BE2C (cell line): ENCODE measurements around the gene HLA-F.

Experiments
- DNase-seq: peaks from one replicate; pipeline ENCODE4 v3.0.0-alpha.2; 2020
- H3K27me3 ChIP-seq: fragments of 250-450 bp; sonication (Bioruptor Pico); 2 replicates; pipeline ENCODE4 v1.5.1; 2020; ENCODE audit warnings: mild to moderate bottlenecking
- H3K36me3 ChIP-seq: fragments of 250-450 bp; sonication (Bioruptor Pico); 2 replicates; pipeline ENCODE4 v1.5.1; 2020; ENCODE audit warnings: mild to moderate bottlenecking
- H3K4me1 ChIP-seq: fragments of 250-450 bp; sonication (Bioruptor Pico); 2 replicates; pipeline ENCODE4 v1.5.1; 2020
- H3K4me3 ChIP-seq: 2 replicates; pipeline ENCODE4 v1.5.1; 2011; ENCODE audit warnings: low read depth, low read length
- H3K9me3 ChIP-seq: fragments of 250-450 bp; sonication (Bioruptor Pico); 2 replicates; pipeline ENCODE4 v1.5.1; 2020
- TF ChIP-seq, protein P1 (sequence below): IDR thresholded peaks from 2 replicates; pipeline ENCODE4 v1.5.1; 2012; ENCODE audit warnings: mild to moderate bottlenecking, low read depth, low read length

Gene HLA-F

DNA sequence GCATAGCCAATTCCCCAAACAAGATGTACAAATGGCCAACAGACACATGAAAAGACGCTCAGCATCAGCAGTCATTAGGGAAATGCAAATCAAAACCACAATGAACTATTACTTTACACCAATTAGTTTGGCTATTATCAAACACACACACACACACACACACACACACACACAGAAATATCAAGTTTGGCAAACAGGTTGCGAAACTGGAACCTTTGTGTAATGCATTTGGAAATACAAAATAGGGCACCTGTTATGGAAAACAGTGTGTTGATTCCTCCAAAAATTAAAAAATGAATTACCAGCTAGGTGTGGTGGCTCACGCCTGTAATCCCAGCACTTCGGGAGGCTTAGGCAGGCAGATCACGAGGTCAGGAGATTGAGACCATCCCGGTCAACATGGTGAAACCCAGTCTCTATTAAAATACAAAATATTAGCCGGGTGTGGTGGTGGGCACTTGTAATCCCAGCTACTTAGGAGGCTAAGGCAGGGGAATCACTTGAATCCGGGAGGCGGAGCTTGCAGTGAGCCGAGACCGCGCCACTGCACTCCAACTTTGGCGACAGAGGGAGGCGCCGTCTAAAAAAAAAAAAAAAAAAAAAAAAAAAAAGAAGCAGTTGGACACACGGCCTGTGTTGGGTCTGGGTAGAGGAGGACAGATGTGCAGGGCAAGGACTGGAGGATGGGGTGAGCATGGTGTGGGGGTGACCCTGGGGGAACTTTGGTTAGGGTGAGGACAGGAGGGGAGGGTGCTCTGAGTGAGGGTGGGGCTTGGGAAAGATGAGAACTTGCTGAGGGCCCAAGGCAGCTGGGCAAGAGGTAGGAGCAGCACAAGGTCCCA is 23.8 kb downstream of the HLA-F start:
- Histone ChIP-seq H3K4me3 (no peak overlapping the region), H3K36me3 (no peaks in the 10 kb centered on the region), H3K4me1 (no peaks in the 10 kb centered on the region), H3K27me3 (peaks cover 24% of the 10 kb centered on the region), H3K9me3 (no peaks in the 10 kb centered on the region)
- TF ChIP-seq, protein P1, sequence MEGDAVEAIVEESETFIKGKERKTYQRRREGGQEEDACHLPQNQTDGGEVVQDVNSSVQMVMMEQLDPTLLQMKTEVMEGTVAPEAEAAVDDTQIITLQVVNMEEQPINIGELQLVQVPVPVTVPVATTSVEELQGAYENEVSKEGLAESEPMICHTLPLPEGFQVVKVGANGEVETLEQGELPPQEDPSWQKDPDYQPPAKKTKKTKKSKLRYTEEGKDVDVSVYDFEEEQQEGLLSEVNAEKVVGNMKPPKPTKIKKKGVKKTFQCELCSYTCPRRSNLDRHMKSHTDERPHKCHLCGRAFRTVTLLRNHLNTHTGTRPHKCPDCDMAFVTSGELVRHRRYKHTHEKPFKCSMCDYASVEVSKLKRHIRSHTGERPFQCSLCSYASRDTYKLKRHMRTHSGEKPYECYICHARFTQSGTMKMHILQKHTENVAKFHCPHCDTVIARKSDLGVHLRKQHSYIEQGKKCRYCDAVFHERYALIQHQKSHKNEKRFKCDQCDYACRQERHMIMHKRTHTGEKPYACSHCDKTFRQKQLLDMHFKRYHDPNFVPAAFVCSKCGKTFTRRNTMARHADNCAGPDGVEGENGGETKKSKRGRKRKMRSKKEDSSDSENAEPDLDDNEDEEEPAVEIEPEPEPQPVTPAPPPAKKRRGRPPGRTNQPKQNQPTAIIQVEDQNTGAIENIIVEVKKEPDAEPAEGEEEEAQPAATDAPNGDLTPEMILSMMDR = no peak
- DNase-seq = no peak

DNA sequence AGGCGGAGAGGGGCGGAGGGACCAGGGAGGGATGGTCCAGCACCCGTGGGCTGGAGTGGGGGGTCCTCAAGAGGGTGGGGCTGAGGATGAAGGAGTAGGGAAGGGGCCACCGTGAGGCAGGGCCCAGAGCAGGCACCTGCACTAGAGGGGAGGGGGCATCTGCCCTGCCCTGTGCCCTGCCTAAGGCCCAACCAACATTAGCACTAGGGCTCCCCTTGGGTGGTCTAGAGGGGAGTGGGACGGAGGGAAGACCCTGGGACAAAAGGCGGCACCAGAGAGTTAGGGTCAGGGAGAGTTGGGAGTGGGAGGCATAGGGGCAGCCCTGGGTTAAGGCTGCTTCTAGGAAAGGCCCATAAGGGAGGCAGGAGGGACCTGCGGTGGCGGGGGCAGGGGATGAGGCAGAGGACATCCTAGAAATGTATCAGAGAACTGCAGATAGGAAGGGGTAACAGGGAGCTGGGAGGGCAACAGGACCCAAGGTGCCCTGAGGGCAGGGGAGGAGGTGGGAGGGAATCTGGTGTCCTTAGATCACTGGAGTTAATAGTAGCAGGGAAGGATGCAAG is 24.5 kb downstream of the HLA-F start:
- no peak for DNase-seq
- TF ChIP-seq, protein P1 = no peak
- Histone ChIP-seq H3K36me3 (no peaks in the 10 kb centered on the region), H3K4me3 (no peak overlapping the region), H3K9me3 (no peaks in the 10 kb centered on the region), H3K27me3 (peaks cover 29% of the 10 kb centered on the region), H3K4me1 (no peaks in the 10 kb centered on the region)

DNA sequence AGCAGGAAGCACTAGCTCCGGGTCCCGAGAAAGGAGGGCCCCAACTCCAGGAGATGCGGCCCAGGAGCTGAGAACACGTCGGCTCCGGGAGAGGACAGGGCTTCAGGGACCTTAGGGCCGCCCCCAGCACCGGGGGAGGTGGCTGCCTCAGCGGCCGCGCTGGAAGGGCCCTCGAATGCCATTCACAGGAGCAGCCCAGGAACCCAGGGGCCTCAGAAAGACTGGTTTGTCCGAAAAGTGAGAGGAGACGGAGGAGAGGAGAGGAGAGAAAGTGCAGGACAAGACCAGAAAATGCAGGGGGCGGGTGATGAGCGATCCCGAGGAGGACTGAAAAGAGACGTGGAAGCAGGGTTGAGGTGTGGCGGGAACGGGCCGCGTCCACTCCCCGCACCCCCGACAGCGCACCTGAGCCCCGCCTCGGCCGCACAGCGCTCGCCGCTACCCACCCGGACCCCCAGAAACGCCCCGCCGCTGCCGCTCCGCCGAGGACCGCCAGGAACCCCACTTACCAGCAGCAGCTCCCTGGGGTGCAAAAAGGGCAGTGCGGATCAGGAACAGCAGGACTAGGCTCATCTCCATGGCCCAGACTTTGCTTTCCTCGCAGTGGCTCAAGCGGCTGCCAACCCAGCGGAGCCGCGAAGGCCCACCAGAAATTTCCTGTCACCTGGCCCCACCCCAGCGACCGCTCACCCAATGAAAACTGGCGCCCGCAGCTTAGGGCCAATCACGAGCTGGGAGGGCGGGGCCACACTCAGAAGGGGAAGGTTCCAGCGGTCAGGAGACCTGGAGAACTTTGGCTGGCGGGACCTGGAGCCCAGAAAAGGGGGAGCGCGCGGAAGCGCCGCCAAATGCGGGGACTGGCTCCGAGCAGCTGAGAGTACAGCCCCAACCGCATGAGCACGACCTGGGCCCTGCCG is 25.4 kb downstream of the HLA-F start:
- TF ChIP-seq, protein P1 = no peak
- H3K4me3 ChIP-seq = no peak overlapping the region

DNA sequence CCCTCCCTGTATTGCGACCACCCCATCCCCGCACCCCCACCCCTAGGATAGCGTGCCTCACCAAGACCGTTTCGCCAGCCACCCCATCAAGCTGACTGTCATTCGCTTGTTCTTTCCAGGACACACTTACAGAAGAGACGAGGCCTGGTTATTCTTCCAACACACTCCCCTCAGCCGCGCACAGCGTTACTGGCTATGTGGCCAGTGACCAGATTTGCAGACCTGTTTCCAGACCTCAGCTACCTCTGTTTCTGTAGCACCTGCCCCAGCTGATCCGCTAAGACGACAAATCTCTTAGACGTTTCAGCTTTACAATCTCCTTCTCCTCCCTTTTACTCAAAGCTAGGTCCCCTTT is 26.1 kb downstream of the HLA-F start:
- Histone ChIP-seq H3K4me3 (no peak overlapping the region), H3K9me3 (no peaks in the 10 kb centered on the region), H3K36me3 (no peaks in the 10 kb centered on the region), H3K4me1 (no peaks in the 10 kb centered on the region), H3K27me3 (peaks cover 29% of the 10 kb centered on the region)
- no peak for DNase-seq
- TF ChIP-seq, protein P1 = no peak

More for the DNA sequence above, 25.4 kb downstream of the HLA-F start:
- peak; percentile 62 for DNase-seq
- H3K9me3 ChIP-seq = no peaks in the 10 kb centered on the region
- H3K27me3 ChIP-seq = peaks cover 29% of the 10 kb centered on the region
- H3K4me1 ChIP-seq = no peaks in the 10 kb centered on the region
- H3K36me3 ChIP-seq = no peaks in the 10 kb centered on the region

DNA sequence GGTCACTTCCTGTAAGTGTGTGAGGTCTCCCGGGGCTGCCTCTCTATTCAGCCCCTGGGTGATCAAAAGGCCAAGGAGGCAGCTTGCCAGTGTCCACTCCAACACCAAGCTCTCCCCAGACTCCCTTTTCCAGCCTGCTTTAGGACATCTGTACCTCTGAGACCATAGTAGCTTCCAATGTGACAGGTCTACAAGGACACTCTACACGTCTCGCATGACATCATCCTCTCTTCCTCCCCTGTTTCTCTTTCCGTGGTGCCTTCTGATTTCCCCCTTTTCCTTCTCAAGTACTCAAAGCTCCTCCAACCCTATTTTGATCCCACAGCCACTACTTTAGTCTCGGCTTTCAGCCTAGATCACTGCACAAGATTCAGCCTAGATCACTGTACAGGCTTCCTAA is 26.4 kb downstream of the HLA-F start:
- H3K4me1 ChIP-seq = no peaks in the 10 kb centered on the region
- no peak for DNase-seq
- H3K27me3 ChIP-seq = peaks cover 29% of the 10 kb centered on the region
- no peaks in the 10 kb centered on the region for H3K36me3 ChIP-seq
- H3K9me3 ChIP-seq = no peaks in the 10 kb centered on the region
- TF ChIP-seq, protein P1 = no peak
- no peak overlapping the region for H3K4me3 ChIP-seq
